GM21576 (cell line): Measurements from ENCODE around the gene OR6C2.
"Not testable (repeated sequence)": the region's sequence is repeated elsewhere in the genome, so short reads cannot be mapped to it uniquely, and the experiment has no call there.

Experiments used
- ATAC-seq: cut with Tn5 transposase; IDR thresholded peaks from one replicate; pipeline ENCODE4 v1.9.1; 2021; ENCODE audit warnings: mild to moderate bottlenecking, moderate library complexity; ENCODE audit not compliant: unreplicated experiment

The OR6C2 gene

GRCh38 chr12:55443776-55444175 is at the start of gene OR6C2:
Gene OR6C2, plus strand, starts transcription at chr12:55444076. Its CDS starts 8,138 bp downstream, at chr12:55452214.
- ATAC-seq, result no peak

GRCh38 chr12:55396326-55396725 is 47.5 kb upstream of the OR6C2 start:
- no peak for ATAC-seq

- no peak for ATAC-seq
Measured at GRCh38 chr12:55400229-55400628, 43.6 kb upstream of the OR6C2 start, which contains the start of gene OR6C65. Gene OR6C65, plus strand, starts transcription at chr12:55400529. Its CDS starts 0 bp downstream, at chr12:55400529.

GRCh38 chr12:55407866-55408265 is 36.0 kb upstream of the OR6C2 start:
- no peak for ATAC-seq

GRCh38 chr12:55409133-55409532 is 34.7 kb upstream of the OR6C2 start:
- ATAC-seq, result not testable (repeated sequence)

- ATAC-seq, result not testable (repeated sequence)
Measured at GRCh38 chr12:55412138-55412537, 31.7 kb upstream of the OR6C2 start.

GRCh38 chr12:55413498-55414388 is 30.1 kb upstream of the OR6C2 start:
- ATAC-seq, result not testable (repeated sequence)

- ATAC-seq, result not testable (repeated sequence)
Measured at GRCh38 chr12:55414396-55414823, 29.5 kb upstream of the OR6C2 start.

GRCh38 chr12:55414889-55415288 is 29.0 kb upstream of the OR6C2 start:
- not testable (repeated sequence) for ATAC-seq

- ATAC-seq, result no peak
Measured at GRCh38 chr12:55416961-55417360, 26.9 kb upstream of the OR6C2 start.

GRCh38 chr12:55420307-55420962 is 23.4 kb upstream of the OR6C2 start:
- ATAC-seq, result no peak

GRCh38 chr12:55425954-55426353 is 17.9 kb upstream of the OR6C2 start, which contains the start of gene OR6C76:
Gene OR6C76, plus strand, starts transcription at chr12:55426254. Its CDS starts 0 bp downstream, at chr12:55426254.
- no peak for ATAC-seq

GRCh38 chr12:55428331-55429243 is 15.3 kb upstream of the OR6C2 start:
- ATAC-seq, result no peak

GRCh38 chr12:55441233-55441632 is 2.6 kb upstream of the OR6C2 start:
- not testable (repeated sequence) for ATAC-seq

- ATAC-seq, result no peak
Measured at GRCh38 chr12:55445357-55445756, 1.5 kb downstream of the OR6C2 start.

GRCh38 chr12:55446326-55446725 is 2.5 kb downstream of the OR6C2 start:
- no peak for ATAC-seq

- ATAC-seq, result no peak
Measured at GRCh38 chr12:55448825-55449224, 4.9 kb downstream of the OR6C2 start.

- ATAC-seq, result not testable (repeated sequence)
Measured at GRCh38 chr12:55464926-55465325, 21.1 kb downstream of the OR6C2 start.

- ATAC-seq, result peak; percentile 96
Measured at GRCh38 chr12:55467836-55468235, 24.0 kb downstream of the OR6C2 start.

- ATAC-seq, result no peak
Measured at GRCh38 chr12:55469291-55469690, 25.4 kb downstream of the OR6C2 start.
